IPS-15b (cell line): ENCODE measurements around the gene CD37.
"Not testable (repeated sequence)": the region's sequence is repeated elsewhere in the genome, so short reads cannot be mapped to it uniquely, and the experiment has no call there.

Source experiments
- H3K27me3 ChIP-seq: one replicate; pipeline ENCODE4 v1.6.1; 2013; ENCODE audit warnings: low read length; ENCODE audit not compliant: control insufficient read depth, insufficient read depth
- H3K36me3 ChIP-seq: one replicate; pipeline ENCODE4 v1.6.1; 2013; ENCODE audit warnings: low read length; ENCODE audit not compliant: control insufficient read depth, insufficient read depth
- H3K4me1 ChIP-seq: one replicate; pipeline ENCODE4 v1.6.1; 2013; ENCODE audit warnings: mild to moderate bottlenecking, low read length; ENCODE audit not compliant: control insufficient read depth, insufficient read depth
- H3K4me3 ChIP-seq: one replicate; pipeline ENCODE4 v1.5.1; 2013; ENCODE audit warnings: low read depth, low read length
- H3K9ac ChIP-seq: one replicate; pipeline ENCODE4 v1.6.1; 2013; ENCODE audit warnings: low read depth, mild to moderate bottlenecking, low read length
- H3K9me3 ChIP-seq: one replicate; pipeline ENCODE4 v1.6.1; 2013; ENCODE audit warnings: mild to moderate bottlenecking, low read length; ENCODE audit not compliant: control insufficient read depth, insufficient read depth

Gene CD37

GRCh38 chr19:49371184-49371583 is 36.0 kb downstream of the CD37 start:
- H3K4me1 ChIP-seq, result peaks cover 2% of the 10 kb centered on the region
- no peak overlapping the region for H3K9ac ChIP-seq
- H3K9me3 ChIP-seq, result peaks cover 11% of the 10 kb centered on the region
- H3K27me3 ChIP-seq, result no peaks in the 10 kb centered on the region
- H3K4me3 ChIP-seq, result no peak overlapping the region
- no peaks in the 10 kb centered on the region for H3K36me3 ChIP-seq

GRCh38 chr19:49373174-49373573 is 38.0 kb downstream of the CD37 start:
- not testable (repeated sequence) for H3K4me1 ChIP-seq, H3K4me3 ChIP-seq, H3K9ac ChIP-seq, H3K27me3 ChIP-seq, H3K36me3 ChIP-seq
- H3K9me3 ChIP-seq, result peaks cover 11% of the 10 kb centered on the region

GRCh38 chr19:49374665-49375434 is 39.6 kb downstream of the CD37 start:
- Histone ChIP-seq H3K27me3 (no peaks in the 10 kb centered on the region), H3K9me3 (peaks cover 5% of the 10 kb centered on the region), H3K36me3 (no peaks in the 10 kb centered on the region), H3K4me1 (peaks cover 2% of the 10 kb centered on the region), H3K9ac (no peak overlapping the region), H3K4me3 (no peak overlapping the region)

GRCh38 chr19:49378512-49378911 is 43.3 kb downstream of the CD37 start:
- no peak overlapping the region for H3K9ac ChIP-seq
- peaks cover 2% of the 10 kb centered on the region for H3K4me1 ChIP-seq
- H3K27me3 ChIP-seq, result no peaks in the 10 kb centered on the region
- no peak overlapping the region for H3K4me3 ChIP-seq
- no peaks in the 10 kb centered on the region for H3K9me3 ChIP-seq
- H3K36me3 ChIP-seq, result no peaks in the 10 kb centered on the region

- H3K4me1 ChIP-seq, result no peaks in the 10 kb centered on the region
- H3K27me3 ChIP-seq, result no peaks in the 10 kb centered on the region
- no peak overlapping the region for H3K4me3 ChIP-seq
- H3K9ac ChIP-seq, result no peak overlapping the region
- no peaks in the 10 kb centered on the region for H3K36me3 ChIP-seq
- H3K9me3 ChIP-seq, result no peaks in the 10 kb centered on the region
Measured at GRCh38 chr19:49380391-49380790, 45.2 kb downstream of the CD37 start.

- H3K27me3 ChIP-seq, result no peaks in the 10 kb centered on the region
- H3K9me3 ChIP-seq, result no peaks in the 10 kb centered on the region
- no peak overlapping the region for H3K4me3 ChIP-seq
- H3K4me1 ChIP-seq, result no peaks in the 10 kb centered on the region
- no peak overlapping the region for H3K9ac ChIP-seq
- no peaks in the 10 kb centered on the region for H3K36me3 ChIP-seq
Measured at GRCh38 chr19:49382639-49383038, 47.4 kb downstream of the CD37 start.

- no peaks in the 10 kb centered on the region for H3K9me3 ChIP-seq
- H3K4me1 ChIP-seq, result no peaks in the 10 kb centered on the region
- H3K36me3 ChIP-seq, result no peaks in the 10 kb centered on the region
- H3K4me3 ChIP-seq, result no peak overlapping the region
- no peak overlapping the region for H3K9ac ChIP-seq
- no peaks in the 10 kb centered on the region for H3K27me3 ChIP-seq
Measured at GRCh38 chr19:49383599-49383998, 48.4 kb downstream of the CD37 start.

- H3K9me3 ChIP-seq, result no peaks in the 10 kb centered on the region
- no peak within 1 kb of the TSS for H3K9ac ChIP-seq
- no peaks in the 10 kb centered on the region for H3K4me1 ChIP-seq
- H3K36me3 ChIP-seq, result no peaks in the 10 kb centered on the region
- peaks cover 6% of the 10 kb centered on the region for H3K27me3 ChIP-seq
- no peak within 1 kb of the TSS for H3K4me3 ChIP-seq
Measured at GRCh38 chr19:49387936-49388372, 52.7 kb downstream of the CD37 start, which contains the start of gene KASH5. Gene KASH5 (plus strand): TSS chr19:49388249. CDS start chr19:49390884, 2,635 bp downstream.

- H3K4me1 ChIP-seq, result no peaks in the 10 kb centered on the region
- no peak overlapping the region for H3K4me3 ChIP-seq
- peaks cover 6% of the 10 kb centered on the region for H3K27me3 ChIP-seq
- no peaks in the 10 kb centered on the region for H3K9me3 ChIP-seq
- H3K9ac ChIP-seq, result no peak overlapping the region
- no peaks in the 10 kb centered on the region for H3K36me3 ChIP-seq
Measured at GRCh38 chr19:49389406-49389805, 54.2 kb downstream of the CD37 start.
